SK-N-MC (cell line): ENCODE measurements around the gene ALG14.

Experiments
- EZH2 ChIP-seq: fragments of 200-600 bp; sonication (generic); IDR thresholded peaks from one replicate; pipeline ENCODE4 v1.6.1; 2017; ENCODE audit warnings: antibody characterized with exemption
- POLR2AphosphoS5 ChIP-seq: IDR thresholded peaks from 2 replicates; pipeline ENCODE4 v1.6.1; 2012; ENCODE audit warnings: mild to moderate bottlenecking, low read depth, low read length, borderline replicate concordance

- no peak for TF ChIP-seq EZH2
- TF ChIP-seq POLR2AphosphoS5: no peak
These were observed 36.0 kb upstream of the ALG14 start for GRCh38 chr1:95108792-95109191.
